GM21390 (cell line): ENCODE measurements around the gene CDK11B.
"Not testable (repeated sequence)": the region's sequence is repeated elsewhere in the genome, so short reads cannot be mapped to it uniquely, and the experiment has no call there.

ENCODE experiments used
- ATAC-seq: cut with Tn5 transposase; IDR thresholded peaks from one replicate; pipeline ENCODE4 v1.9.1; 2021; ENCODE audit not compliant: unreplicated experiment

Gene CDK11B

DNA sequence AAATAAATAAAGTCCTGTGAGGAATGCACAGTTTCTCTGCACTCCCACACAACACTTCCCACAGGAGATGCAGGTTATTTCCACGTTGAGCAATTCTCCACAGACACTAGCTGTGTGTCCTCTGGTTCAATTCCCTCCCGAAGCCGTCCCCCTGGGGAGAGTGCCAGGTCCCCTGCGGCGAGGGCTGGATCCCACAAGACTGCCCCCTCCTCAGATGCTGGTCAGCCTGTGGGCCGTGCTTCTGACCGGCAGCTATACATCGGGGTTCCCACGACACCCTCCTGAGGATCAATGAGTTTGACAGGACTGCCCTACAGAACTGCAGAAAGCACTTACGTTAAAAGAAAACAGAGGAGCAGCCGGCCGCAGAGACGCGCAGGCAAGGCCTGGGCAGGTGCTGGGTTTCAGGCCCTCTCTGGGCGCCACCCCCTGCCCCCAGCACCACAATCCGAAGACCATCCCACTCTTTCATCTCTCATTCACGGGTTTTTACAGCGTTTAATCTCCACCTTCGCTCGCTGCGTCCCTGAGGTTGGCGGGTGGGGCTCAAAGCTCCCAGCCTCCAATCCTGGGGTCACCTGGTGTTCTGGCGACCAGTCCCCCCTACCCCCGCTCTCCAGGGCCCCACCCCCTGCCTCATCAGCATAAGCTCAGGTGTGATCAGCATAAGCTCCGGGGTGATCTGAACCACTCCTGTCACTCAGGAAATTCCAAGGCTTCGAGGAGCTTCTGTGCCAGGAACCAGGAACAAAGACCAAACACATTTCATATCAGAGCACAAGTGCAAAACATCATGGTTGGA, 24.5 kb upstream of the CDK11B start:
- no peak for ATAC-seq

DNA sequence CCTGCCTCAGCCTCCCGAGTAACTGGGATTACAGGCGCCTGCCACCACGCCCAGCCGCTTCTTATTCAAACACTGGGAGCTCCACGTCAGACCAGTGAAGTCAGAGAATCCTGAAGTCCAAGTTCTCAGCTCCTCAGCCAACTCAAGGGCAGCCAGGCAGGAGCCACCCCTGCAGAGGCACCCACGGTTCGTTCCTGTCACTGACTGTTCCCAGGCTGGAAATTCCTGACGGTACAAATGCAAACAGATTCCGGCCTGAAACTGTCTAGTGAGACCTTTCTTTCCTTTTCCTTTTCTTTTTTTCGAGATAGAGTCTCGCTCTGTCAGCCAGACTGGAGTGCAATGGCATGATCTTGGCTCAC, 22.1 kb upstream of the CDK11B start:
- no peak for ATAC-seq

DNA sequence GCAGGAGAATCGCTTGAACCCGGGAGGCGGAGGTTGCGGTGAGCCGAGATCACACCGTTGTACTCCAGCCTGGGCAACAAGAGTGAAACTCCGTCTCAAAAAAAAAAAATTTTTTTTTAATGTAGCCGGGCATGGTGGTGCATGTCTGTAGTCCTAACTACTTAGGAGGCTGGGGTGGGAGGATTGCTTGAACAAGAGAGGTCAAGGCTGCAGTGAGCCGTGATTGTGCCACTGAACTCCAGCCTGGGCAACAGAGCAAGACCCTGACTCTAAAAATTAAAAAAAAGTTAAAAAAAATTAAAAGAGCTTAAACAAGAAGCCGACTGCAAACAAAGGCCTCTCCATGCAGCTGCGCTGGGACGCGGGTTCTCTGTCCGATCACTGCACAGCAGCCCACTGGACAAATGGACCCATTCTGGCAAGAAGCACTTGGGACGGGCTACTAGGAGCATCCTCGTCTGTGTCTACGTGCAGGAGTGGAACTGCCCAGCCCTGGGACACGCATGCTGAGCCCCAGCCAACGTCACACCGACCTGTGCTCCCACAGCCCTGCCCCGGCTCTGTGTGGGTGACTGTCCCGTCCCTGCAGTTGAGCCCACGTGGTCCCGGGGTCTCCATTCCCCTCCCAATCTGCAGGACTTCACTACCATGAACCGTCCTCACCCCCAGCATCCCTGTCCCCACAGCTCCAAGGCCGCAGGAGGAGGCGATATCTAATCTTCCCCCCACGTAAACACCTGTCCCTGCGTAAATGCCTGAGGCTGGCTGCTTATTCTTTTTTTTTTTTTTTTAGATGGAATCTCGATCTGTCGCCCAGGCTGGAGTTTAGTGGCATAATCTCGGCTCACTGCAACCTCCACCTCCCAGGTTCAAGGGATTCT, 21.5 kb upstream of the CDK11B start:
- ATAC-seq = no peak

DNA sequence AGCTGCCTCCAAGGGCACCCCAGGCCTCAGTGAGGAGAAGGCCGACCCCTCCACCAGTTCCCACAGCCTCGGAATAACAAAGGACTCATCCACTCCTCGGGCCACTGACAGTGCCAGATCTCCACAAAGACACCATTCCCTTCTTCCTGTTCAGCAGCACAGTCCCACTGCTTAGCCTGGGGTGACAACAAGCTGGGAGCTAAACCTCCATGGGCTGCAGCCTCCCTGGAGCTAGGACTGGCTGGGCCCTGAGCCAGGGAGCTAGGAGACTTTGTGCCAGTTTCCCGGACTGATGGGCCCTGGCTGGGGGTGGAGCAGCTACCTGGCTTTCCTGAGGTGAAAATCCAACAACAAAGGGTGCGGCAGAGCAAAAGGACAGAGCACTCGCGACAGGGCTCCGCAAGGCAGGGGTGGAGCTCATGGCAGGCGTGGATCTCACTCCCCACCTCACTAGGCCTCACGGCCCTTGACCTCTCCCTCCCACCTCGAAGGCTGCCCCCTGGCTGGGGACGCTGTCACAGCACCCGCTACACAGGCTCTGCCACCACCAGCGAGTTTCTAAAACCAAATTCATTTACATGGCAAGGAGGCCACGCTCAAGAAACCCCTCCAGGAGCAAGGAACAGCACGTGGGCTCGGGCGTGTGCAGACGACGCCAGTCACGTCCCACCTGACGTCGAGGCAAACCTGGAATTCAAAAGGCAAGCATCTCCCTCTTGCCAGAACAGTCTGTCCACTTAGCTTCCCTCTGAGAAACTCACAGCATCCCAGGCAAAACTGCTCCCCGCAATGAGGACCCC, 20.0 kb upstream of the CDK11B start:
- ATAC-seq = peak; percentile 6

DNA sequence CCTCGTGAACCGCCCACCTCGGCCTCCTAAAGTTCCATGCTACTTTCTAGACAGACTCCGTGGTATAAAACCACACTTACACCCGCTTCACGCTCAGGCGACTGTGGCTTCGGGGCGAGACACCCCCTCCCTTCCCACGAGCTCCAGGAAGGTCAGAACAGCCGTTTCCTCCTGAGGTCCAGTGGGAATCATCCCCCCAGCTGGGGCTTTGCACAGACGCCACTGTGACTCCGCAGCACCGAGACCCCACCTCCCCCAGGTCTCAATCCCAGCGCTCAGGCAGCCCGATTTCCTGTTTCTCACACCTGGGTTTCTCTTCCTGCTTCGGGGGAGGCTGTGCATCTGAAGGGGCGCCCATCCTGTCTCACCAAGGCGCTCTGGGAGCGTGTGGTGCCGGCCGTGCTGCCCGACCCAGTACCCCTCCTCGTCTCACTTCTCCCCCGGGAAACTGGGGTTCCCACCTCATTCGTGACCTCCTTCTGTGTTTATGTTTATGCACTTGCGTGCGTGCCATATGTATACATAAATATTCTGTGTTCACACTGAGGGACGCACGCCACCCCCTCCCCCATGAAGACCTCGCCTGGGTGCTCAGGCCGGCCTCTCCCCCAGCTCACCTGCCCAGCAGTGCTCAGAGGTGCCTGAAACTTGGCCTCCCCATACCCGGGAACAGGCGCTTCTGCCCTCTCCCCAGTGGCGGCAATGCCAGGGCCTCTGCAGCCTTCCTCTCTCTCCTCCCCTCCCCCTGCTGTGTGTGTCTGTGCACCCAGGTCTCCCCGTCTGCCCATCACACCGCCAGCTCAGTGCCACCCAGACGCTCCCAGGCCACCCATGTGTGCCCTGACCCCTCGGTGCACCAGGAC, 19.1 kb upstream of the CDK11B start:
- ATAC-seq = peak; percentile 78

DNA sequence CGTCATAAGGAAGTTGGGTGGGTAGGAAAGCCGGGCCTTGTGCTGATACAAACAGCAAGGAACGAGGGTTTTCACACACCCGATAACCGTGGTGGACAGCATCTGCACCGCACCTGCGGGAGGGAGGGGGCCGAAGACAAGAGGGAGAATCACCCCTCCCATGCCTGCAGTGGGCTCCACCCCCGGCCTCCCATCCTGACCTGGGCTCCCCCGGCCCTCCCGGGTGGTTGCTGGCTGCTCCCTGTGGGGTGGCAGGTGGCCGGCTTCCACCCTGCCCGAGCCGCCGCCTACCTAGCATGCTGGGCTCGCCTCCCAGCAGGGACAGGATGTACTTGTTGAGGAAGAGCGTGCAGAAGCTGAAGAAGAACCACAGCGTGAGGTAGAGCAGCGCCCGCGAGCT, 17.3 kb upstream of the CDK11B start:
- ATAC-seq = not testable (repeated sequence)

DNA sequence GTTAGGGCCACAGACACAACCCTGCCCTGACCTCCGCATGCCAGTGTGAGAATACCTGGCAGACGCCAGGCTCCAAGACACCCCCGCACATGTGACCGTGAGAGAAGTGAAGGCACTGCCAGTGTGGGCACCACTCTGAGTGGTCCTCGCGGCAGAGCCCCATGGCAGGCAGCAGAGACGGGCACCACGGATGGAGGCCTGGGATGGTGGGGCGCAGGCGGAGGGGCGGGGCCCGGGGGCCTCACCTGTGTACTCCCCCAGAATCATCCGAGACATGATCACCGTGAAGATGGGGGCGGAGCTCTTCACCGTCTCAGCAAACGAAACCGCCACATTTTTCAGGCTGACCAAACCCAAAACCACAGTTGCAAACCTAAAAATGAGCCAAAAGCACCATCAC, 16.4 kb upstream of the CDK11B start:
- ATAC-seq = not testable (repeated sequence)

DNA sequence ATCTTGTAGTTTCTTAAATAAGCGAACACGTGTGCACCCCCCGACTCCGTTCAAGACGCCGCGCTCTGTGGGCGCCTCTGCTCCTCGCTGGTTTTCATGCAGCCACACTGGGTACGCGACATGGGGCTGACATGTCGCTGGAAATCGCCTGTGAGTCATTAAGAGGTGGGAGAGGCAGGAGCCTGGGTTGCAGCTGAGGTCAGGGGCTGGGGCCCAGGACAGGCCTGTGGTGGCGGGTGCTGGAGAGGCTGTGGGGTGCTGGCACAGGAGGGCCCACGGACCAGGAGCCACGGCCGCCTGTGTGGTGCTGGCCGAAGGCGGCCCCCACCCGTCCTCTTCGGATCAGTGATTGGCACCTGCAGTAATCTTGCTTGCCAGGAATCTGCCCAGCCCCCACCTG, 16.0 kb upstream of the CDK11B start:
- not testable (repeated sequence) for ATAC-seq

DNA sequence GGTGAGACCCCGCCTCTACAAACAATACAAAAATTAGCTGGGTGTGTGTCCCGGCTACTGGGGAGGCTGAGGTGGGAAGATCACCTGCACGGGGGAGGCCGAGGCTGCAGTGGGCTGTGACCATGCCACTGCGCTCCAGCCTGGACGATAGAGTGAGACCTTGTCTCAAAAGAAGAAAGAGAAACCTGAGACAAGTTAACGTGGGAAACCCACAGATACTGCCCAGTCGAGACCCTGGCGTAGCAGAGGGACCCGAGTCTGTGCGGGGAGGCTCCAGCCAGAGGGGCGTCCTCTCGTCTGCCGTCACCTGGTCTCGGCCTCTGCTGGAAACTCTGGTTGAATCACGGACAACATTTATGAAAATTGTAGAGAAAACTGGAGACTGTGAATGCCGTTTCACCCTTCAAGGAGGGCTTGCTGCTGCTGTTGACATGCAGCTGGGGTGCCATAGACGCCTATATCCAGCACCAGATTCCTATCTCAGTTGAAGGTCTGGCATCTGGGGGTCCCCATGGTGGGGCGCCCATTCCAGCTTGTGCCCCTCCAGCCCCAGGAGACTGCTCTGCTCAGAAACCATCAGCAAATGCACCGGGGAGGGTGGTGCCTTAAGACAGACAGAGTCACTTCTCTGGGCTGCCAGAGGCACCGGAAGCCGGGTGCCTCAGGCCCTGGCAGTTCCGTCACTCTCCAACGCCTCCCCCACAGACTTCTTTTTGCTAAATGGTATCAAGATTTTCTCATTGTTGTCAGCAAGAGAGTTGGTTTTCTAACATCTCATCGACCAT, 13.6 kb upstream of the CDK11B start:
- ATAC-seq = no peak

DNA sequence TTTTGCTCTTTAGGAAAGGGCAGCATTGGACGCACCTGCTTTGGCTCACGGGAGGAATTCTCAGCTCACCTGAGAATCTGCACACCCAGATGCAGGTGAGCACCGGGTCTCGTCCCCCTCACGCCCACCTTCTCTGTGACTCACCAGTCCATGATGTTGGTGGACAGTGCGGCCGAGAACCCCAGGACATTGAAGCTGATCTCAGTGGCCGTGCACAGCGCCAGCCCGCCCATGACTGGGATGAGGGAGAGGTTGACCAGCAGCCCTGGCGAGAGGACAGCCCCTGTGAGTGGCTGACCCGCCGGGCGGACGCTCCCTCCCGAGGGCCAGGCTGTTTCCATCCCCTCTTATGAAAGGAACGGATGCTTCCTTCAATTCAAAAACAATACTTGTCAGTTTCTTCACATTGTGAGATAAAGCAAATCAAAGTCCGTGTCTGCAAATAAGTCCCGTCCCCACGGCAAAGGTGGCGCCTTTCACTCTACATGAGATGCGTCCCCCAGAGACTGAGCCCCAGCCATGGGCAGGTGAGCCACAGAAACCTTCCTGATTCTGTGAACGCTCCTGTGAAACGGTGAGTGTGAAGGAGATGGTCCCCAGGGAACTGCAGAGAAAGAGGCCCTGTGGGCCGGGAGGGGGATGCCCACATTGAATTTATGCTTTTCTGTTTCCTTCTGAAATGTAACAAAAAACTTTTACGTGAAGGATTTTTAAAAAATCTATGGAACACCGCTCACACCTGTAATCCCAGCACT, 12.7 kb upstream of the CDK11B start:
- no peak for ATAC-seq

DNA sequence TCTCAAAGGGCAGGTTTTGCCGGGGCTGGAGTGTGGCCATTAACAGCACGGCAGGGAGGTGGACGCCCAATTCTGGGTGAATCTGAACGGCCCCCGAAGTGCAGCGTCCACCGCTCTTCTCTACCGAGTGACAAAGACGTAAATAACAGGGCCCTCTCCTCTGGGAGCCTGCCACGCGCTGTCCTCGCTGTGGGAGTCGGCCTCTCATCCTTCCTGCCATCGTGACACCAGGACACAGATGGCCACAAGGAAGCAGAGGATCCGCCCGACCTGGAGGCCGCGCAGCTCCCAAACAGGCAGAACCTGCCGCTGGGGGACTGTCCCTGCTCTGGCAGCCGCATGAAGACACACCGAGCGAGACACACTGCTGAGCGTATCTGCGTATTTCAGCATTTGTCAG, 12.1 kb upstream of the CDK11B start:
- no peak for ATAC-seq

DNA sequence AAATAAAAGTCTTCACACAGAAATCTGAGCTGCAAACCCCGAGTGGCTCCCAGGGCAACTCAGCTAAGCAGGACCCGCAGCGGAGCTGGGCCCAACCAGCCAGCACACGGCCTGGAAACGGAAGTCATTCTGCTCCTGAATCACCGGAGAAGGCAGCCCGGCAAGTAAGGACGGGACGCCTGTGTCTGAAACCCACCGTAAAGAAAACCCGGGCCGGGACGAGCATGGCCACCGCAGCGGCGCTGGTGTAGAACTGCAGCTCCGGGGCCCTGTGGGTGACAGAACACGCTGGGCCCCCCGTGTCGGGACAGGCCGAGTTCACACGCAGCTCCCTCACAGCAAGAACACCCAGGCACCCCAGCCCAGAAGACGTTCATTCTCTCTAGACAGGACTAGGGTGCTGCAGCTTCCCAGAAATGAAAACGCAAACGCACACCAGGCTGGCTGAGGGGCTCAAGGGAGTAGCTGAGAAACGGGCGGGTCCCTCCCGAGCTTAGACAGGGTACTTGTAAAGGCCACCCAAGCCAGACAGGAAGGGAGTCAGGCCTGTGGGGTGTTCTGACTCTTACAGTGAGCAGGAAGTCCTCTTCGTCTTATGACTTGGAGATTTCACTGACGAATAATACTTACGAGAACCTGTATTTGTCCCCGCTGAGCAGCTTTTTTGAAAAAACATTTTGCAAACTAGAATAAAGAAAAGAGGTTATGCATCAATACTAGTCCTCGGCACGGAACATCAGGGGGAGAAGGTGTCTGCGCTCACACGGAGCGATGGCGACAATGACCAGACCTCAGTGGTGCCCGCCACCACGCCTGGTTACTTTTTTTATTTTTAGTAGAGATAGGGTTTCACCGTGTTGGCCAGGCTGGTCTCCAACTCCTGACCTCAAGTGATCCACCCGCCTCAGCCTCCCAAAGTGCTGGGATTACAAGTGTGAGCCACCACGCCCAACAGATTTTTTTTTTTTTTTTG, 10.9 kb upstream of the CDK11B start:
- ATAC-seq = no peak

DNA sequence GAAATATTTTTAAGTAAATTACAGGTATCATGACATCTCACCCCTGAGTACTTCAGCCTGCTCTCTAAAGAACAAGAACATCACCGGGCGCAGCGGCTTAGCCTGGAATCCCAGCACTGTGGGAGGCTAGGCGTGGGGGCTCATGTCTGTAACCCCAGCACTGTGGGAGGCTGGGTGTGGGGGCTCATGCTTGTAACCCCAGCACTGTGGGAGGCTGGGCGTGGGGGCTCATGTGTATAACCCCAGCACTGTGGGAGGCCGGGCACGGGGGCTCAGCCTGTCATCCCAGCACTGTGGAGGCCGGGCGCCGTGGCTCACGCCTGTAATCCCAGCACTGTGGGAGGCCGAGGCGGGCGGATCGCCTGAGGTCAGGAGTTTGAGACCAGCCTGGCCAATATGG, 7.7 kb upstream of the CDK11B start:
- ATAC-seq = no peak

DNA sequence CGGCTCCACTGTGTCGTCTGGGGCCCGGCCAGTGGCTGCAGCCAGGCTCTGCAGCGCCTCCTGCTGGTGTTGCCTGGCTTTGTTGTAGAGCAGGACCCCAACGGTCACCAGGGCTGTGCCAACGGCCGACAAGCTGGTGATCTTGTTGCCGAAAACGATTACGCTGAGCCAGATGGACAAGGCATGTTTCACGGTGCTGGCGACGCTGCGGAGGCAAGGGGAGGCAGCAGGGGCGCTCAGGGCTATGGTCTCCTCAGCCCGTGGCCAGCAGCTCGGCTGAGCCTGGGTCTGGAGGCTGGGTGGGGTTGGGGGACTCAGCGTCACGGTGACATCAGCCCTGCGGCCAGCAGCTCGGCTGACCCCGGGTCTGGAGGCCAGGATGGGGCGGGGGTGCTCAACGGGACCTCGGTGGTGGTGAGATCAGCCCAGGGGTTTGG, 7.0 kb upstream of the CDK11B start:
- no peak for ATAC-seq

DNA sequence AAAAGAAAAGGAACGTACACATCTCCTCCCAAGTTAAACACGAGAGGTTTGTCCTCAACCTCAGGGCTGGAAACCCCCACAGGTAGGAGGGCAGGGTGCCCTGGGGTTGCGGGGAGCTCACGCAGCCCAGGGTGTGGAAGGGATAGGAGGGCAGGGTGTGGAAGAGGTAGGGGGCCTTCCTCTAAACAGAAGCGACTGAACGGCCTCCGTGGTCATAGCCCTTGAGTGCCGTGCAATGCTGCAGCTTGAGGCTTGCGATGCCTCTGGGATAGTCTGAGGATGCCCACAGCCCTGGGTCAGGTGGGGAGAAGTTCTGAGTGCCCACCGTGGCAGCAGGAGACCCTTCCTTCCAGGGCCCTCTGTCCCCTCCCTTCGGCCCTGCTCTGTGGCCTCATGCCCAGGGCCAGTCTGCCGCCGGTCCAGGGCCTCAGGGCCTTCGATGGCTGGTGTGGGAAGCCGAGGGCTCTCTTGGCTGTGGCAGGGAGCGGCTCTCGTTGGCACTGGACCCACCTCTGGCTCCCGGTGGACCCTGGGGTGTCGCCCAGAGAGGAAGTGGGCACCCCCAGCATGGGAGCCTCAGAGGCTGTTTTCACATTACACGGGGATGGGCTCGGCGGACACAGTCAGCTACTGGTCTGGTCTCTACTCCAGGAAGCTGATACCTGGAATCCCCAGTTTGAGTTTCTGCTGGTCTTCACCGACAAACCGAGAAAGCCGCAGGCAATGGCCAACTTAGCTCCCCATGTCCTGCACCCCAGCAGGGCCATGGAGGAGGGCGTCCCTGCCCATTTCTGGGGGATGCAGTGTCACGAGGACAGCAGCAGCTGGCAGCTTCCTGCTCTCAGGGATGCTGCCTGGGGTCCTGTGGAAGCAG, 6.4 kb upstream of the CDK11B start:
- ATAC-seq = no peak

DNA sequence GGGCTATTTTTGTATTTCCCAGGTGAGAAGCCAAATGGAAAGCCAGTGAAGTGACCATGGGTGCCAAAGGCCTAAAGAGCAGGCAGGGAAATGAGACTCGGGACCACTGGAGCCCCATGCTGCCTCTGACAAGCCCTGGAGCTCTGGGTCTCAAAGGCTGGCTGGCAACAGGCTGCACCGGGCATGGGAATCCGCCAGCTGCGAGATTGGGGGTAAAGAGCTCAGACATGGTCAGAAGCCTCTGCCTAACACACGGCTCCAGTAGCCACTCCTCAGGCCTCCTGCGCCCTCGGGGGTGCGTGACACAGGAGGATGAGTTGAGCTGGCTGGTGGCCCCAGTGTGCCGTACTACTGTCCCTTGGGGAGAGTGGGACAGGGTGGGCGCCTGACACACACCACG, 5.5 kb upstream of the CDK11B start:
- not testable (repeated sequence) for ATAC-seq
